Stomach (tissue), 4 donors: ENCODE results near the gene GRIK5.

Experiments
- CTCF ChIP-seq, 7 experiments: fragments of 450-650 bp in 4 of 7; fragments of 200-600 bp in 3 of 7; sonication (generic) in 3 of 7; IDR thresholded peaks; one replicate each; pipeline ENCODE4 v1.5.1; 2016 to 2019; ENCODE audit warnings: antibody characterized with exemption in 7 of 7, control low read depth in 2 of 7, mild to moderate bottlenecking in 1 of 7
- EP300 ChIP-seq: sonication (generic); formaldehyde crosslinking; IDR thresholded peaks from one replicate; pipeline ENCODE4 v1.6.1; 2017; ENCODE audit warnings: antibody characterized with exemption
- POLR2AphosphoS5 ChIP-seq, 3 donors: sonication (generic); formaldehyde crosslinking; IDR thresholded peaks; one replicate each; pipeline ENCODE4 v1.6.1; 2016; ENCODE audit warnings: antibody characterized with exemption in 3 of 3

GRCh38 chr19:42095814-42096230 lies 25.8 kb upstream of the GRIK5 start:
- no peak for TF ChIP-seq CTCF (IDR thresholded peaks at IDR 0.05)
- TF ChIP-seq EP300, result no peak
- no peak for TF ChIP-seq POLR2AphosphoS5 (IDR thresholded peaks at IDR 0.05)
